ENCODE results near the gene CTXND1. TPM values are rescaled to one million over a fixed set of nuclear protein-coding genes. Genes with fewer than 3 reads are reported as not detected.

Gene CTXND1
- total and polyA plus RNA-seq, 2 experiments from 2014 or later, result not detected

- Histone ChIP-seq H3K36me3 (ENCODE audit: low read depth) (no peaks in the 10 kb centered on the region), H3K4me3 (no peak overlapping the region), H3K27me3 (replicated peaks; ENCODE audit: insufficient read depth) (0 out of 2 replicates have a peak, but pooled peaks cover 4% of the 10 kb centered on the region), H3K9me2 (ENCODE audit: insufficient read depth) (no peaks in the 10 kb centered on the region), H4K20me1 (ENCODE audit: insufficient read depth) (no peaks in the 10 kb centered on the region), H2AFZ (no peak overlapping the region), H3K4me2 (ENCODE audit: unreplicated experiment) (no peak overlapping the region), H3K4me1 (ENCODE audit: insufficient read depth) (no peaks in the 10 kb centered on the region), H3K9me3 (ENCODE audit: low read depth) (no peaks in the 10 kb centered on the region), H3F3A (ENCODE audit: insufficient read depth) (no peaks in the 10 kb centered on the region), H3K9ac (no peak overlapping the region), H3K79me2 (ENCODE audit: insufficient read depth) (no peaks in the 10 kb centered on the region), H3K27ac (no peak overlapping the region)
- no peak for DNase-seq
- TF ChIP-seq EZH2 (IDR thresholded peaks at IDR 0.05; ENCODE audit: insufficient read depth, poor library complexity, severe bottlenecking) (no peak), EZH2phosphoT487 (IDR thresholded peaks at IDR 0.05; ENCODE audit: insufficient read depth, low read depth) (no peak)
- in situ Hi-C loops (cut with MboI), result no loop called here
- WGBS, 2 experiments (ENCODE audit: low coverage in 1 of 2, low lambda C conversion rate in 2 of 2, missing lambda C conversion rate in 2 of 2), result 46 to 54% methylated on average over 5 of the region's 5 CpGs
Observed at GRCh38 chr15:80216141-80216540, 35.9 kb downstream of the CTXND1 start.

GRCh38 chr15:80214910-80215309 is 37.1 kb downstream of the CTXND1 start:
- Histone ChIP-seq H3K9me2 (ENCODE audit: insufficient read depth) (no peaks in the 10 kb centered on the region), H2AFZ (no peak overlapping the region), H3K4me3 (no peak overlapping the region), H3K27ac (no peak overlapping the region), H3K79me2 (ENCODE audit: insufficient read depth) (no peaks in the 10 kb centered on the region), H4K20me1 (ENCODE audit: insufficient read depth) (no peaks in the 10 kb centered on the region), H3K9me3 (ENCODE audit: low read depth) (no peaks in the 10 kb centered on the region), H3K4me1 (ENCODE audit: insufficient read depth) (no peaks in the 10 kb centered on the region), H3K9ac (no peak overlapping the region), H3K27me3 (replicated peaks; ENCODE audit: insufficient read depth) (0 out of 2 replicates have a peak, but pooled peaks cover 4% of the 10 kb centered on the region), H3K4me2 (ENCODE audit: unreplicated experiment) (no peak overlapping the region), H3F3A (ENCODE audit: insufficient read depth) (no peaks in the 10 kb centered on the region), H3K36me3 (ENCODE audit: low read depth) (no peaks in the 10 kb centered on the region)
- no peak for TF ChIP-seq EZH2phosphoT487 (IDR thresholded peaks at IDR 0.05; ENCODE audit: insufficient read depth, low read depth)
- TF ChIP-seq EZH2 (IDR thresholded peaks at IDR 0.05; ENCODE audit: insufficient read depth, poor library complexity, severe bottlenecking), result no peak
- in situ Hi-C loops (cut with MboI), result no loop called here
- DNase-seq, result no peak
- WGBS, 2 experiments (ENCODE audit: low coverage in 1 of 2, low lambda C conversion rate in 2 of 2, missing lambda C conversion rate in 2 of 2), result 40 to 48% methylated on average over 2 of the region's 2 CpGs

- in situ Hi-C loops (cut with MboI), result no loop called here
- Histone ChIP-seq H3K9ac (no peak overlapping the region), H3K4me3 (no peak overlapping the region), H3K36me3 (ENCODE audit: low read depth) (no peaks in the 10 kb centered on the region), H3K4me1 (ENCODE audit: insufficient read depth) (no peaks in the 10 kb centered on the region), H3K9me3 (ENCODE audit: low read depth) (no peaks in the 10 kb centered on the region), H3K79me2 (ENCODE audit: insufficient read depth) (no peaks in the 10 kb centered on the region), H3K27me3 (replicated peaks; ENCODE audit: insufficient read depth) (no peaks in the 10 kb centered on the region), H3K4me2 (ENCODE audit: unreplicated experiment) (no peak overlapping the region), H2AFZ (no peak overlapping the region), H3K9me2 (ENCODE audit: insufficient read depth) (no peaks in the 10 kb centered on the region), H3K27ac (no peak overlapping the region), H4K20me1 (ENCODE audit: insufficient read depth) (no peaks in the 10 kb centered on the region), H3F3A (ENCODE audit: insufficient read depth) (no peaks in the 10 kb centered on the region)
- no peak for DNase-seq
- WGBS, 2 experiments (ENCODE audit: low coverage in 1 of 2, low lambda C conversion rate in 2 of 2, missing lambda C conversion rate in 2 of 2), result 0 to 7% methylated on average over 1 of the region's 1 CpG
- TF ChIP-seq EZH2phosphoT487 (IDR thresholded peaks at IDR 0.05; ENCODE audit: insufficient read depth, low read depth) (no peak), EZH2 (IDR thresholded peaks at IDR 0.05; ENCODE audit: insufficient read depth, poor library complexity, severe bottlenecking) (no peak)
Observed at GRCh38 chr15:80211976-80212375, 40.0 kb downstream of the CTXND1 start.

- Histone ChIP-seq H3K9ac (no peak overlapping the region), H3K4me1 (ENCODE audit: insufficient read depth) (no peaks in the 10 kb centered on the region), H3F3A (ENCODE audit: insufficient read depth) (no peaks in the 10 kb centered on the region), H2AFZ (no peak overlapping the region), H3K9me2 (ENCODE audit: insufficient read depth) (no peaks in the 10 kb centered on the region), H3K36me3 (ENCODE audit: low read depth) (no peaks in the 10 kb centered on the region), H3K4me2 (ENCODE audit: unreplicated experiment) (no peak overlapping the region), H3K27ac (no peak overlapping the region), H3K79me2 (ENCODE audit: insufficient read depth) (no peaks in the 10 kb centered on the region), H3K9me3 (ENCODE audit: low read depth) (no peaks in the 10 kb centered on the region), H4K20me1 (ENCODE audit: insufficient read depth) (no peaks in the 10 kb centered on the region), H3K4me3 (no peak overlapping the region), H3K27me3 (replicated peaks; ENCODE audit: insufficient read depth) (no peaks in the 10 kb centered on the region)
- in situ Hi-C loops (cut with MboI), result no loop called here
- no peak for TF ChIP-seq EZH2 (IDR thresholded peaks at IDR 0.05; ENCODE audit: insufficient read depth, poor library complexity, severe bottlenecking)
- no peak for TF ChIP-seq EZH2phosphoT487 (IDR thresholded peaks at IDR 0.05; ENCODE audit: insufficient read depth, low read depth)
- DNase-seq, result no peak
- 73 to 75% methylated on average over 12 of the region's 12 CpGs for WGBS, 2 experiments (ENCODE audit: low coverage in 1 of 2, low lambda C conversion rate in 2 of 2, missing lambda C conversion rate in 2 of 2)
Observed at GRCh38 chr15:80210611-80211573, 41.1 kb downstream of the CTXND1 start.

All from GM23248 (cell line).